Urinary bladder (tissue), 4 donors: ENCODE data around the gene PTPRA. TPM values are rescaled to one million over a fixed set of nuclear protein-coding genes. Genes with fewer than 3 reads are reported as not detected.
A peak's percentile ranks its signal among the peaks of the same experiment; 100 is the strongest.
"Not testable (repeated sequence)": the region's sequence is repeated elsewhere in the genome, so short reads cannot be mapped to it uniquely, and the experiment has no call there.

Source experiments
- DNase-seq: peaks from one replicate; pipeline ENCODE4 v3.0.0-alpha.2; 2015; ENCODE audit errors: extremely low spot score
- H3K27ac ChIP-seq: one replicate; pipeline ENCODE4 v1.5.1; 2013; ENCODE audit warnings: low read depth, mild to moderate bottlenecking, moderate library complexity
- H3K36me3 ChIP-seq: one replicate; pipeline ENCODE4 v1.6.1; 2013; ENCODE audit warnings: mild to moderate bottlenecking, moderate library complexity; ENCODE audit not compliant: insufficient read depth
- H3K4me1 ChIP-seq: one replicate; pipeline ENCODE4 v1.6.1; 2013; ENCODE audit warnings: mild to moderate bottlenecking, moderate library complexity; ENCODE audit not compliant: insufficient read depth
- H3K4me3 ChIP-seq: one replicate; pipeline ENCODE4 v1.5.1; 2013; ENCODE audit warnings: low read depth, low read length
- WGBS: extraction: QIAGEN DNeasy Blood & Tissue Kit; methylation state at CpG from one replicate; pipeline ENCODE4 v1.1.7; 2013; 5-methylcytosine and 5-hydroxymethylcytosine counted together
- polyA plus RNA-seq: library from polyadenylated mRNA; stranded (reverse); fragments of 200-250 nt; gene quantifications from one replicate; pipeline ENCODE4 v1.2.3, GENCODE V29; 2013
- total RNA-seq: library from RNA; depleted of rRNA; stranded (reverse); fragments of >200 nt; gene quantifications from one replicate; pipeline ENCODE4 v1.2.3, GENCODE V29; 2014
- donor health status: healthy with polysubstance abuse.
- donor health status: healthy.

The PTPRA gene
- total and polyA plus RNA-seq, 2 donors, result 52.6 to 139 TPM

GRCh38 chr20:3015302-3015701, 142.0 kb downstream of the PTPRA start:
- not testable (repeated sequence) for H3K4me3 ChIP-seq, H3K27ac ChIP-seq, H3K36me3 ChIP-seq, H3K4me1 ChIP-seq, DNase-seq
- 96% methylated on average over 5 of the region's 5 CpGs for whole genome bisulfite sequencing

- no peaks in the 10 kb centered on the region for H3K4me1 ChIP-seq
- WGBS, result 87% methylated on average over 4 of the region's 4 CpGs
- DNase-seq, result no peak
- H3K4me3 ChIP-seq, result no peak overlapping the region
- H3K36me3 ChIP-seq, result no peaks in the 10 kb centered on the region
- no peak overlapping the region for H3K27ac ChIP-seq
Measured at GRCh38 chr20:3021327-3021726, 148.0 kb downstream of the PTPRA start.

- Histone ChIP-seq H3K27ac (no peak overlapping the region), H3K36me3 (no peaks in the 10 kb centered on the region), H3K4me3 (no peak overlapping the region), H3K4me1 (no peaks in the 10 kb centered on the region)
- no peak for DNase-seq
- 97% methylated on average over 5 of the region's 5 CpGs for WGBS
Measured at GRCh38 chr20:3021777-3022176, 148.5 kb downstream of the PTPRA start.

GRCh38 chr20:3022559-3023490, 149.5 kb downstream of the PTPRA start:
- 62% methylated on average over 20 of the region's 20 CpGs for WGBS
- H3K36me3 ChIP-seq, H3K27ac ChIP-seq, H3K4me3 ChIP-seq, H3K4me1 ChIP-seq, DNase-seq: not testable (repeated sequence)

GRCh38 chr20:3027987-3028386, 154.7 kb downstream of the PTPRA start:
- Histone ChIP-seq H3K4me1 (no peaks in the 10 kb centered on the region), H3K36me3 (no peaks in the 10 kb centered on the region), H3K27ac (no peak overlapping the region), H3K4me3 (no peak overlapping the region)
- 74% methylated on average over 2 of the region's 2 CpGs for WGBS
- no peak for DNase-seq

GRCh38 chr20:3031524-3032147, 158.4 kb downstream of the PTPRA start:
- H3K36me3 ChIP-seq, result no peaks in the 10 kb centered on the region
- 94% methylated on average over 3 of the region's 3 CpGs for WGBS
- no peaks in the 10 kb centered on the region for H3K4me1 ChIP-seq
- DNase-seq, result no peak
- no peak overlapping the region for H3K4me3 ChIP-seq
- H3K27ac ChIP-seq, result no peak overlapping the region

- H3K4me1 ChIP-seq, result no peaks in the 10 kb centered on the region
- no peak overlapping the region for H3K4me3 ChIP-seq
- DNase-seq, result no peak
- peaks cover 2% of the 10 kb centered on the region for H3K36me3 ChIP-seq
- no peak overlapping the region for H3K27ac ChIP-seq
- 85% methylated on average over 8 of the region's 8 CpGs for WGBS
Measured at GRCh38 chr20:3032624-3033023, 159.3 kb downstream of the PTPRA start.

GRCh38 chr20:3037654-3038053, 164.4 kb downstream of the PTPRA start:
- Histone ChIP-seq H3K4me3 (no peak overlapping the region), H3K36me3 (peaks cover 2% of the 10 kb centered on the region), H3K27ac (no peak overlapping the region), H3K4me1 (no peaks in the 10 kb centered on the region)
- 82% methylated on average over 3 of the region's 3 CpGs for WGBS
- DNase-seq, result no peak

- DNase-seq, result no peak
- H3K4me1 ChIP-seq, result no peaks in the 10 kb centered on the region
- peaks cover 2% of the 10 kb centered on the region for H3K36me3 ChIP-seq
- H3K27ac ChIP-seq, result no peak overlapping the region
- WGBS, result 69% methylated on average over 5 of the region's 5 CpGs
- H3K4me3 ChIP-seq, result no peak overlapping the region
Measured at GRCh38 chr20:3038454-3038853, 165.2 kb downstream of the PTPRA start.

GRCh38 chr20:3039426-3039825, 166.1 kb downstream of the PTPRA start:
- Histone ChIP-seq H3K4me3 (no peak overlapping the region), H3K36me3 (peaks cover 2% of the 10 kb centered on the region), H3K27ac (no peak overlapping the region), H3K4me1 (no peaks in the 10 kb centered on the region)
- DNase-seq, result no peak
- 76% methylated on average over 4 of the region's 4 CpGs for WGBS

- Histone ChIP-seq H3K4me1 (no peaks in the 10 kb centered on the region), H3K27ac (no peak overlapping the region), H3K36me3 (peaks cover 2% of the 10 kb centered on the region), H3K4me3 (no peak overlapping the region)
- WGBS, result 92% methylated on average over 8 of the region's 8 CpGs
- DNase-seq, result no peak
Measured at GRCh38 chr20:3040086-3040485, 166.8 kb downstream of the PTPRA start.

- Histone ChIP-seq H3K27ac (peak overlapping the region; percentile 69), H3K4me1 (no peaks in the 10 kb centered on the region), H3K36me3 (peaks cover 2% of the 10 kb centered on the region), H3K4me3 (no peak overlapping the region)
- no peak for DNase-seq
- WGBS, result 40% methylated on average over 10 of the region's 10 CpGs
Measured at GRCh38 chr20:3041854-3042409, 168.7 kb downstream of the PTPRA start.

- 67% methylated on average over 5 of the region's 5 CpGs for WGBS
- DNase-seq, result no peak
- Histone ChIP-seq H3K36me3 (no peaks in the 10 kb centered on the region), H3K27ac (no peak overlapping the region), H3K4me1 (no peaks in the 10 kb centered on the region), H3K4me3 (no peak overlapping the region)
Measured at GRCh38 chr20:3042625-3043024, 169.3 kb downstream of the PTPRA start.

GRCh38 chr20:3043322-3043721, 170.0 kb downstream of the PTPRA start, which contains the start of gene GNRH2:
GNRH2 (plus strand) TSS chr20:3043622; CDS start chr20:3044415, 793 bp downstream.
- no peak within 1 kb of the TSS for H3K27ac ChIP-seq
- no peaks in the 10 kb centered on the region for H3K4me1 ChIP-seq
- peaks cover under 1% of the 10 kb centered on the region for H3K36me3 ChIP-seq
- 77% methylated on average over 3 of the region's 3 CpGs for WGBS
- no peak within 1 kb of the TSS for H3K4me3 ChIP-seq
- no peak for DNase-seq
